Tibial artery (tissue), 4 donors: Measurements from ENCODE around the gene NR4A1.
A peak's percentile ranks its signal among the peaks of the same experiment; 100 is the strongest.

Experiments
- DNase-seq, 2 donors: peaks; one replicate each; pipeline ENCODE4 v3.0.0-alpha.2; 2019
- H3K27ac ChIP-seq, 2 donors: fragments of 200-600 bp; sonication (generic) in 1 of 2; 1 replicate in 1 of 2; 2 replicates in 1 of 2; pipeline ENCODE4 v1.5.1; 2018 to 2019; ENCODE audit warnings: mild to moderate bottlenecking in 1 of 2
- H3K27me3 ChIP-seq, 2 donors: fragments of 200-600 bp; sonication (generic) in 1 of 2; one replicate each; pipeline versions ENCODE4 v1.5.1 to v1.6.0; 2016 to 2019
- H3K36me3 ChIP-seq, 3 donors: fragments of 200-600 bp; sonication (generic) in 2 of 3; one replicate each; pipeline ENCODE4 v1.5.1; 2016 to 2019; ENCODE audit warnings: mild to moderate bottlenecking in 2 of 3
- H3K4me1 ChIP-seq, 4 donors: fragments of 200-600 bp; sonication (generic) in 2 of 4; 1 replicate in 3 of 4; 2 replicates in 1 of 4; pipeline ENCODE4 v1.5.1; 2016 to 2019
- H3K4me3 ChIP-seq, 2 donors: fragments of 200-600 bp; sonication (generic) in 1 of 2; 1 replicate in 1 of 2; 2 replicates in 1 of 2; pipeline ENCODE4 v1.5.1; 2018 to 2019; ENCODE audit warnings: mild to moderate bottlenecking in 2 of 2
- H3K9me3 ChIP-seq, 3 donors: fragments of 200-600 bp; sonication (generic) in 1 of 3; one replicate each; pipeline ENCODE4 v1.5.1; 2016 to 2019
- CTCF ChIP-seq, 2 experiments: fragments of 200-600 bp in 1 of 2; fragments of 450-650 bp in 1 of 2; IDR thresholded peaks; one replicate each; pipeline ENCODE4 v1.5.1; 2017 to 2019; ENCODE audit warnings: antibody characterized with exemption in 2 of 2, mild to moderate bottlenecking in 1 of 2, moderate library complexity in 1 of 2
- intact Hi-C: fragments of 100-400 bp; cut with DNase I; formaldehyde crosslinking; loops from one replicate; pipeline ENCODE4 v1.15.0; 2023; ENCODE audit warnings: low total_unique reads

The NR4A1 gene

GRCh38 chr12:52033446-52034140, 17.6 kb upstream of the NR4A1 start:
- Histone ChIP-seq H3K36me3 (no peaks in the 10 kb centered on the region), H3K4me3 (peak overlapping the region; percentile 39 to 43), H3K27ac (peak overlapping the region; percentile 79 to 83), H3K4me1 (peaks cover 0 to 49% (median 39%) of the 10 kb centered on the region in 4 donors), H3K27me3 (no peaks in the 10 kb centered on the region), H3K9me3 (no peaks in the 10 kb centered on the region)
- DNase-seq: no peak
- intact Hi-C loops: no loop called here
- TF ChIP-seq CTCF (IDR thresholded peaks at IDR 0.05): no peak

GRCh38 chr12:52035190-52035589, 16.1 kb upstream of the NR4A1 start:
- Histone ChIP-seq H3K27ac (peak overlapping the region; percentile 77 to 83), H3K4me1 (peaks cover 0 to 59% (median 43%) of the 10 kb centered on the region in 4 donors)
- DNase-seq: no peak

GRCh38 chr12:52035926-52036325, 15.3 kb upstream of the NR4A1 start:
- no peak for DNase-seq
- no peak overlapping the region for H3K4me3 ChIP-seq
- peaks cover 0 to 59% (median 43%) of the 10 kb centered on the region in 4 donors for H3K4me1 ChIP-seq
- no peaks in the 10 kb centered on the region for H3K9me3 ChIP-seq
- H3K36me3 ChIP-seq: no peaks in the 10 kb centered on the region
- intact Hi-C loops: no loop called here
- H3K27ac ChIP-seq: peak overlapping the region; percentile 77 to 83
- no peaks in the 10 kb centered on the region for H3K27me3 ChIP-seq
- TF ChIP-seq CTCF (IDR thresholded peaks at IDR 0.05): no peak

More at GRCh38 chr12:52035190-52035589, 16.1 kb upstream of the NR4A1 start:
- no peaks in the 10 kb centered on the region for H3K36me3 ChIP-seq
- H3K9me3 ChIP-seq: no peaks in the 10 kb centered on the region
- no peaks in the 10 kb centered on the region for H3K27me3 ChIP-seq
- intact Hi-C loops: no loop called here
- no peak overlapping the region for H3K4me3 ChIP-seq
- no peak for TF ChIP-seq CTCF (IDR thresholded peaks at IDR 0.05)

GRCh38 chr12:52036587-52037171, 14.6 kb upstream of the NR4A1 start:
- Histone ChIP-seq H3K36me3 (no peaks in the 10 kb centered on the region), H3K4me1 (peaks cover 0 to 66% (median 48%) of the 10 kb centered on the region in 4 donors), H3K9me3 (no peaks in the 10 kb centered on the region), H3K27me3 (no peaks in the 10 kb centered on the region), H3K4me3 (peak overlapping the region; percentile 90 to 93), H3K27ac (peak overlapping the region; percentile 77 to 83)
- DNase-seq: peak; percentile 88 to 95
- intact Hi-C loops: no loop called here
- peak in 1 of 2 experiments; percentile 8 for TF ChIP-seq CTCF (IDR thresholded peaks at IDR 0.05)

GRCh38 chr12:52037248-52037861, 13.9 kb upstream of the NR4A1 start:
- no peaks in the 10 kb centered on the region for H3K27me3 ChIP-seq
- peak; percentile 79 to 91 for DNase-seq
- peak overlapping the region; percentile 96 to 98 for H3K27ac ChIP-seq
- TF ChIP-seq CTCF (IDR thresholded peaks at IDR 0.05): no peak
- H3K4me1 ChIP-seq: peaks cover 0 to 66% (median 51%) of the 10 kb centered on the region in 4 donors
- H3K36me3 ChIP-seq: no peaks in the 10 kb centered on the region
- no peaks in the 10 kb centered on the region for H3K9me3 ChIP-seq
- H3K4me3 ChIP-seq: peak overlapping the region; percentile 90 to 93
- intact Hi-C loops: no loop called here
